Suppressor macrophage treated with lipopolysaccharide for 1 hour (primary cell): ENCODE results near the gene TCF15.

ENCODE experiments used
- DNase-seq, 3 donors: peaks; one replicate each; pipeline ENCODE4 v3.0.0-alpha.2; 2020 to 2022

The TCF15 gene, protein sequence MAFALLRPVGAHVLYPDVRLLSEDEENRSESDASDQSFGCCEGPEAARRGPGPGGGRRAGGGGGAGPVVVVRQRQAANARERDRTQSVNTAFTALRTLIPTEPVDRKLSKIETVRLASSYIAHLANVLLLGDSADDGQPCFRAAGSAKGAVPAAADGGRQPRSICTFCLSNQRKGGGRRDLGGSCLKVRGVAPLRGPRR

GRCh38 chr20:610130-611046 lies at the start of gene TCF15:
TCF15 (minus strand) TSS chr20:610309; CDS start chr20:610237, 72 bp downstream.
- DNase-seq, result peak; percentile 57 to 85 (median 61)

GRCh38 chr20:658731-659291 lies 48.7 kb upstream of the TCF15 start:
- peak; percentile 63 to 71 (median 66) for DNase-seq

- no peak for DNase-seq
These were observed 48.1 kb upstream of the TCF15 start for GRCh38 chr20:658202-658601.

DNA sequence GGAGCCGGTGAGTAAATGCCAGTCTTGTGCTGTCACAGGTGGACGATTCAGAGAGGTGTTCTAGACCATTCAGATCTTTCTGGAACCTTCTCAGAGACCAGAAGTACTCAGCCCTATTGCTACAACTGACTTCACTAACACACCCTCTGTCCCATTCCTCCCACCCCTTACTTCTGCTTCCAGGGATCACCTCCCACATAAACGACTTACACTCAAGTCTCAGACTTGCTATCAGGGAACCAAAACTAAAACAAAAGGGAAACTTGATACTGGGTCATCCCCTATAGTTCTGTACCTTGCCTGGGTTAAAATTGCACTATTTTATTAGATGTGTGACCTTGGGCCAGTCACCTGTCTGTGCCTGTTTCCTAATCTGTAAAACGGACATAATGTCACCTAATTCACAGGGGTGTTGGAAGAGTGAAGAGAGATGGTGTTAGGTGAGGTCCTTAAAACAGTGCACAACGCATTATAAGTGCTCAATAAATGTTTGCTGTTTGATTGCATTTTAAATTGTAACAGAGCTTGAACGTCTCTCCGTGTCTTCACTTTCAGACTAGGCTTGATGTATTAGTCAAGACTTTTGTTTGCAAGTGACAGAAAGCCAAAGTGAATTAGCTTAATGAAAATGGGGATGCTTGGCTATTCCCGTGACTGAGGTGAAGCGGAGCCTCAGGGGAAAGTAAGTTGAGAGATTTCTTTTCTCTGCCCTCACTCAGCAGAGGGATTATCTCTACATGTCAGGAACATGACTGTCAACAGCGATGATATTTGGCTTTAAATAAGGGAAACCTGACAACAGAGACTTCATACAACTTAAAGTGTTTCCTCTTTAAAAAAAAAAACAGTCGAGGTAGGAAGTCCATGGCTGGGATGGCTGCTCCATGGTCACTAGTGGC lies 45.9 kb upstream of the TCF15 start:
- DNase-seq, result peak; percentile 82 to 90 (median 87)

DNA sequence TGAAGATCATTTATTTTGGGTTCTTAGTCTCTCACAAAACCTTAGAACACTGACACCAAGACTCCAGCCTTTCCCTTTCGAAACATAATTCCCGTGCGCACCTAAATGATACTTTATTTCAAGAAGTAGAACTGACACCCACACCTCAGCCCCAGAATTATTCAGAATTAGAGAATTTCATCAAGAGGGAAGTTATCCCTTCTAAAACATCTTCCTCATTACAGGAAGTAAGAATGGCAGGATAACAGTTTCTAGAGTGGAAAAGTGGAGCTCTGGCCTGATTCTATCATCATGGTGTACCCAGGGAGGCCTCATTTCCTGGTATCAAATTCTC lies 44.3 kb upstream of the TCF15 start:
- peak in 2 of 3 donors; percentile 53 to 55 for DNase-seq

DNA sequence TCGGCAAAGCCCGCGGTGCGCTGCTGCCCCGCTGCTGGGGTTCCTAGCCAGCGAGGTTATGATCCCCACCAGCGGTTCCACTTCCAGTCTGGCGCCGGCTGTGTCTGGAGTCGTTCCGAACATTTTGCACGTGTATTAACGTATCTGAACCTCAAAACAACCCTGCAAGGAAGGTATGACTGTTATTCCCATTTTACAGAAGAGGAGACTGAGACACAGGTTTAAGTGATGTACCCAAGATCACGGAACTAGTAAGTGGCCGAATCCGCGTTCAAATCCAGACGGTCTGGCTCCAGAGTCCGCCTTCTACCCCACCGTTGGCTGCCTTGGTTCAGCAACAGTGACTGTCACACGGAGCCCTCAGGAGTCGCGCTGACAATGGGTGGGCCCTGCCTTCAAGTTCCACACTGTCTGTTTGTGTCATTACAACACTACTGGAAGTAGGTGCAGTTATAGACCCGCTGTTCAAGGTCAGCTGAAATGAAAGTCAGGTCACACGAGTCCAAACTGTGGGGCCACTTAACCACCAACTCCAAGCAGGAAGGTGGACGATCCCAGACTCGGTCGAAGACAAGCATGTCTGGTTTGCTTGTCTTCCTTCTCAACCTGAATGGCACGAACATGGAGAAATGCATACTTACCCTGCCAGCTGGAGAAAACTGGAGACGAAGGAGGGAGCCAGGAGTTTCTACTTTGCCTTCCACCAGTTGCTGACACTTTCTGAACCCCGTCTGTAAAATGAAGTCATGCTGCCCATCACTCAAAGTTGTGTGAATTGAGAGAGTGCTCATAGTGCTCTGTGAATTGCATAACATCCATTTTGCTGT lies 43.7 kb upstream of the TCF15 start:
- no peak for DNase-seq

- DNase-seq, result peak; percentile 95 to 99 (median 99)
These were observed 43.0 kb upstream of the TCF15 start, which contains the start of gene SRXN1 for GRCh38 chr20:653110-653589. SRXN1 (minus strand) TSS chr20:653200; CDS start chr20:653185, 15 bp downstream.

- no peak for DNase-seq
These were observed 42.6 kb upstream of the TCF15 start for GRCh38 chr20:652615-653109.

- peak in 1 of 3 donors; percentile 41 for DNase-seq
These were observed 41.9 kb upstream of the TCF15 start for GRCh38 chr20:651713-652614.

DNA sequence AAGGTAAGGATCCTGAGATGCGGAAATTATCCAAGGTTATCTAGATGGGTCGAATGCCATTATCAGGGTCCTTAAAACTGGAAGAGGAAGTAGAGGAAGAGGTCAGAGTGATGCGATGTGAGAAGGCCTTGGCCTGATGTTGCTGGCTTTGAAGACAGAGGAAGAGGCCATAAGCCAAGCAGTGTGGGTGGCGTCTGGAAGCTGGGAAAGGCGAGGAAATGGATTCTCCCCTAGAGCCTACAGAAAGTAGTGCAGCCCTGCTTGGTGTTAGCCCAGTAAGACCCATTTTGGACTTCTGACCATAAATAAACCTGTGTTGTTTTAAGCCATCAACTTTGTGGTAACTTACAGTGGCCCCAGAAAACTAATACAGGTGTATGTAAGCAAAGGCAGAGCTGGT lies 40.8 kb upstream of the TCF15 start:
- no peak for DNase-seq

DNA sequence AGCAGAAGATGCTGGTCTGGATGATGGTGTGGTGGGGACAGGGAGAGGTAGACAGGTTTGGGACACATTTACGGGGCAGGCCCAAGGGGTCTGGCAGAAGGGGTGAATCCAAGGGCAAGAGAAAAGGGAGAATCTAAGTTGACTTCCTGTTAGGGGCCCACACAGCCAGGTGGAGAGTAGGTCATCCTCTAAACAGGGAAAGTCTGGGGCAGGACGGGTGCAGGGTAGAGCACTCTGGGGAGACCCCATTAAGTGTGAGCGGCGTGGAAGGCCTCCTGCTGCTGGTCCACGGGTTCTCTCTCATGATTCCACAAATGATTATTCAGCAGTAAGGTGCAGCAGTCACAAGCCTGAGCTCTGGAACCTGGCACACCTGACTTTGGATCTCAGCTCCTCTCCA lies 40.2 kb upstream of the TCF15 start:
- DNase-seq, result no peak

DNA sequence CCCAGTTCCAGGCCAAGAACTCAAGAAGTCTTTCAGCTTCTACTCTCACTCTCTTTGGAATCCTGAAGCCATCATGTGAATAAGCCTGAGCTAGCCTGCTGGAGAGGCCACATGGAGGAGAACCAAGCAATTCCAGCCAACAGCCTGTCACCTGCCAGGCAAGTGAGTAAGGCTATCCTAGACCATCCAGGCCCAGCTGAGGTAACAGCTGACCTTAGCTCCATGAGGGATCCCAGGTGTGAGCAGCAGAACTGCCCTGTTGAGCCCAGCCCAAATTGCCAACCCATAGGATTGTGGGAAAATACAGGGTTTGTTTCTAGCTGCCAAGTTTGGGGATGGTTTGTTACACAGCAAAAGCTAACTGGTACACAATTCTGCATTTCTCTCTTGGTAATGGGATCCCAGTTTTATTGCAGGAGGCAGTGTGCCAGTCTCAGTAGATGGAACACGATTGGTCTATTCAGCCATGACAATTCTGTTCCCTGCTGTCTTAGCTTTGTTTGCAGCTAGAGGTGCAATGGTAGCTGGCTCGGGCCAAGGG lies 37.4 kb upstream of the TCF15 start:
- DNase-seq, result no peak

- DNase-seq, result no peak
These were observed 36.7 kb upstream of the TCF15 start for GRCh38 chr20:646868-647233.

- no peak for DNase-seq
These were observed 36.2 kb upstream of the TCF15 start for GRCh38 chr20:646107-646867.

DNA sequence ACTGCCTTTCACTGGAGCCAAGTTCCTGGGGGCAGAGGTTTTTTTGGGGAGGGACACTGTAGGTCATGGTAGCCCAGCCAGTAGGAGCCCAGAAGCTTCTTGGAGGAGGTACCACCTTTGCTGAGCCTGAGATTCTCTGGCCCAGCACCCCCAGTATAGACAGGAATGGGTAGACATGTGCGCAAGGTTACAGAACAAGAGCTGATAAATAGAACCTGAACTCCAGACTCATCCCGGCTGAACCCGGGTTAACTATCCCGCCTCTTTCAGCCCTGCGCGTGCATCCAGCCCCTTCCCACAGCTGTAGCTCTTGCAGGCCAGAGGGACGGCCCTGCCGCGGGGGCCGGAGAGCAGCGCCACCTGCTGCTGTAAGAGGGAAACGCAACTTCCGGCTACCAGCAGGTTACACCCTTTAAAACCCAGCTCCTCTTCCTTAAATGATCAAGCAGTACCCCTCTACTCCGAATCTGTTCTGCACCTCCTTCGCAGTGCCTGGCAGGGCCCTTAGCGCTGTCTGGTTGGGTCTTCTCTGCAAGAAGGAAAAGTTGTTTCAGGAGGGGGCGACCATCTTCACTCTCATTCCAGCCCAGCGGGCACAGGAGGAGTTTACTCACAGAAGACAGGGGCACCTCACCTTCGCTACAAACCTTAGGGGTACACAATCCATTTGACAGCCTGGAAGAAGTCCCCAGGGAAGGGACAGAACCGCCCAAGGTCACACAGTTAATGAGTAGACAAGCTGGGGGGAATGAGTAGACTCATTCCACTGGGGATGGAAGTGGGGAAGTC lies 35.4 kb upstream of the TCF15 start:
- peak; percentile 78 to 80 (median 80) for DNase-seq

DNA sequence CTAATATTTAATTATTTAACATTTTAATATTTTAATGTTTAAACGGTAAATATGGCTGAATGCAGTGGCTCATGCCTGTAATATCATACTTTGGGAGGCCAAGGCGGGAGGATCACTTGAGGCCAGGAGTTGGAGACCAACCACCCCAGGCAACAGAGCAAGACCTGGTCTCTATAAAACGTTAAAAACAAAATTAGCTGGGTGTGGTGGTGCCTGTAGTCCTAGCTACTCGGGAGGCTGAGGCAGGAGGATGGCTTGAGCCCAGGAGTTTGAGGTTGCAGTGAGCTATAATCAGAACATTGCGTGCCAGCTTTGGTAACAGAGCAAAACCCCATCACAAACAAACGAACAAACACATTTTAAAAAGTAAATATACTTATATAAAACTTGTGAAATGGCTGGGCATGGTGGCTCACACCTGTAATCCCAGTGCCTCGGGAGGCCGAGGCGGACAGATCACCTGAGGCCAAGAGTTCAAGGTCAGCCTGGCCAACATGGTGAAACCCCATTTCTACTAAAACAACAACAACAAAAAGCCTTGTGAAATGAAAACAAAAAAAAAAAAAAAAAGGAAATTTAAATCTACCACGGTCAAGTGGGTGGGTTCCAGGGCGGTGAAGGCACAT lies 34.7 kb upstream of the TCF15 start:
- DNase-seq, result no peak

- peak in 1 of 3 donors; percentile 27 for DNase-seq
These were observed 32.5 kb upstream of the TCF15 start for GRCh38 chr20:642398-643174.
